Left lung (tissue), 10 donors: ENCODE data around the gene CTNNA3. TPM values are rescaled to one million over a fixed set of nuclear protein-coding genes. Genes with fewer than 3 reads are reported as not detected.

Source experiments
- ATAC-seq: fragments of 200-7000 bp; cut with Tn5 transposase; one replicate; pipeline ENCODE4 v1.9.1; 2020; ENCODE audit warnings: moderate library complexity
- DNase-seq, 4 donors: peaks; one replicate each; pipeline ENCODE4 v3.0.0-alpha.2; 2013 to 2020
- H3K27ac ChIP-seq, 2 donors: fragments of 200-600 bp; sonication (generic) in 1 of 2; one replicate each; pipeline versions ENCODE4 v1.5.0 to v1.8.0; 2020 to 2021
- H3K27me3 ChIP-seq, 2 donors: fragments of 200-600 bp; sonication (generic) in 1 of 2; one replicate each; pipeline versions ENCODE4 v1.5.0 to v1.8.0; 2020 to 2021
- H3K36me3 ChIP-seq, 2 donors: fragments of 200-600 bp; sonication (generic) in 1 of 2; one replicate each; pipeline versions ENCODE4 v1.5.0 to v1.8.0; 2020 to 2021
- H3K4me1 ChIP-seq, 2 donors: fragments of 200-600 bp; one replicate each; pipeline ENCODE4 v1.8.0; 2021
- H3K4me3 ChIP-seq, 2 donors: fragments of 200-600 bp; sonication (generic) in 1 of 2; one replicate each; pipeline versions ENCODE4 v1.5.0 to v1.8.0; 2020 to 2021; ENCODE audit warnings: mild to moderate bottlenecking in 1 of 2
- H3K9me3 ChIP-seq, 2 donors: fragments of 200-600 bp; sonication (generic) in 1 of 2; one replicate each; pipeline versions ENCODE4 v1.5.0 to v1.8.0; 2020 to 2021
- CTCF ChIP-seq, 2 donors: fragments of 200-600 bp; sonication (generic) in 1 of 2; IDR thresholded peaks; one replicate each; pipeline versions ENCODE4 v1.5.0 to v1.8.0; 2021; ENCODE audit warnings: antibody characterized with exemption in 2 of 2
- intact Hi-C, 2 donors: fragments of 100-400 bp; cut with DNase I; formaldehyde crosslinking; loops; one replicate each; pipeline versions ENCODE4 v1.11.2 to v1.14.2; 2022
- polyA plus RNA-seq, 6 donors: library from polyadenylated mRNA; unstranded; fragments of 120-200 nt; gene quantifications; one replicate each; pipeline ENCODE4 v1.2.1, GENCODE V29; 2013; ENCODE audit not compliant: insufficient read length in 6 of 6
- total RNA-seq, 2 donors: library from RNA; stranded (reverse); fragmentation: NEBNext Ultra II Directional; extraction: Animal tissue kit (Norgen Biotek cat#: 25700); gene quantifications; one replicate each; pipeline ENCODE4 v1.2.1, GENCODE V29; 2021
- donor health status: DM: no; HTN: yes; CAD: no.
- donor health status: DM: no; HTN: no; CAD: no.

Gene CTNNA3
- total and polyA plus RNA-seq, 8 donors: 1.1 to 8.2 (median 6.6) TPM; not detected in 1

- Histone ChIP-seq H3K27me3 (no peaks in the 10 kb centered on the region), H3K4me1 (no peaks in the 10 kb centered on the region), H3K27ac (no peak overlapping the region), H3K9me3 (no peaks in the 10 kb centered on the region), H3K4me3 (no peak overlapping the region), H3K36me3 (no peaks in the 10 kb centered on the region)
- intact Hi-C loops: no loop called here
- no peak for TF ChIP-seq CTCF (IDR thresholded peaks at IDR 0.05)
- DNase-seq (no peak), ATAC-seq (no peak)
Measured at GRCh38 chr10:66183028-66183427, 1513.0 kb downstream of the CTNNA3 start.

- Histone ChIP-seq H3K36me3 (no peaks in the 10 kb centered on the region), H3K9me3 (no peaks in the 10 kb centered on the region), H3K4me3 (no peak overlapping the region), H3K27me3 (no peaks in the 10 kb centered on the region), H3K4me1 (no peaks in the 10 kb centered on the region), H3K27ac (no peak overlapping the region)
- peak; percentile 36 to 60 for TF ChIP-seq CTCF (IDR thresholded peaks at IDR 0.05)
- intact Hi-C loops: no loop called here
- DNase-seq (peak in 2 of 4 donors; percentile 61 to 72), ATAC-seq (peak; percentile 96)
Measured at GRCh38 chr10:66180581-66181318, 1515.2 kb downstream of the CTNNA3 start.

GRCh38 chr10:66180021-66180420 is 1516.0 kb downstream of the CTNNA3 start:
- no peak for ATAC-seq
- intact Hi-C loops: no loop called here
- no peak overlapping the region for H3K27ac ChIP-seq
- H3K36me3 ChIP-seq: no peaks in the 10 kb centered on the region
- H3K27me3 ChIP-seq: no peaks in the 10 kb centered on the region
- no peaks in the 10 kb centered on the region for H3K4me1 ChIP-seq
- H3K4me3 ChIP-seq: no peak overlapping the region
- peak in 2 of 4 donors; percentile 70 for DNase-seq
- TF ChIP-seq CTCF (IDR thresholded peaks at IDR 0.05): no peak
- H3K9me3 ChIP-seq: no peaks in the 10 kb centered on the region

- intact Hi-C loops: no loop called here
- DNase-seq: no peak
- no peak for TF ChIP-seq CTCF (IDR thresholded peaks at IDR 0.05)
- no peaks in the 10 kb centered on the region for H3K27me3 ChIP-seq
- peak; percentile 63 for ATAC-seq
- no peak overlapping the region for H3K27ac ChIP-seq
- H3K4me3 ChIP-seq: no peak overlapping the region
- no peaks in the 10 kb centered on the region for H3K9me3 ChIP-seq
- H3K4me1 ChIP-seq: no peaks in the 10 kb centered on the region
- no peaks in the 10 kb centered on the region for H3K36me3 ChIP-seq
Measured at GRCh38 chr10:66176772-66177171, 1519.2 kb downstream of the CTNNA3 start.

- no peak for TF ChIP-seq CTCF (IDR thresholded peaks at IDR 0.05)
- no peaks in the 10 kb centered on the region for H3K27me3 ChIP-seq
- DNase-seq: no peak
Measured at GRCh38 chr10:66167816-66168215, 1528.2 kb downstream of the CTNNA3 start.

More at GRCh38 chr10:66167816-66168215, 1528.2 kb downstream of the CTNNA3 start:
- no peak for ATAC-seq
- Histone ChIP-seq H3K4me3 (no peak overlapping the region), H3K4me1 (no peaks in the 10 kb centered on the region), H3K27ac (no peak overlapping the region), H3K9me3 (peaks cover 0 to 3% of the 10 kb centered on the region in 2 donors), H3K36me3 (no peaks in the 10 kb centered on the region)
- intact Hi-C loops: no loop called here
